Endothelial cell of umbilical vein (primary cell): ENCODE data around the gene OR52E5.

ENCODE experiments used
- CTCF ChIP-seq, 2 donors: IDR thresholded peaks; 1 replicate in 1 of 2; 2 replicates in 1 of 2; pipeline ENCODE4 v1.5.1; 2011; ENCODE audit warnings: low read length in 2 of 2, mild to moderate bottlenecking in 2 of 2, moderate library complexity in 2 of 2, control low read depth in 1 of 2, inconsistent platforms in 1 of 2, low read depth in 1 of 2; ENCODE audit not compliant: insufficient read depth in 1 of 2; ENCODE audit errors: extremely low read depth in 1 of 2
- EZH2 ChIP-seq: IDR thresholded peaks from 2 replicates; pipeline ENCODE4 v1.6.1; 2012; ENCODE audit warnings: borderline replicate concordance, low read depth, mild to moderate bottlenecking, moderate library complexity, low read length, inconsistent platforms; ENCODE audit not compliant: severe bottlenecking
- JUN ChIP-seq: IDR thresholded peaks from 2 replicates; pipeline ENCODE4 v1.6.1; 2011; ENCODE audit warnings: borderline replicate concordance, low read depth; ENCODE audit not compliant: insufficient read length, insufficient read depth
- MYC ChIP-seq: IDR thresholded peaks from one replicate; pipeline ENCODE4 v1.6.1; 2011; ENCODE audit warnings: mild to moderate bottlenecking, low read depth, low read length
- POLR2A ChIP-seq: IDR thresholded peaks from 2 replicates; pipeline ENCODE4 v1.6.1; 2012; ENCODE audit warnings: low read depth, mild to moderate bottlenecking, control low read depth, low read length
- POLR2AphosphoS5 ChIP-seq: IDR thresholded peaks from 2 replicates; pipeline ENCODE4 v1.6.1; 2012; ENCODE audit warnings: low read depth, mild to moderate bottlenecking, control low read depth, low read length, moderate library complexity; ENCODE audit not compliant: insufficient read depth

GRCh38 chr11:5846701-5847100 lies 46.3 kb upstream of the OR52E5 start:
- TF ChIP-seq JUN, result no peak
- TF ChIP-seq POLR2AphosphoS5, result no peak
- TF ChIP-seq EZH2, result no peak
- TF ChIP-seq POLR2A, result no peak
- TF ChIP-seq CTCF (IDR thresholded peaks at IDR 0.05; ENCODE audit: extremely low read depth in 1 of 2, insufficient read depth in 1 of 2, low read depth in 1 of 2, low read length in 2 of 2), result no peak
- TF ChIP-seq MYC, result no peak
